ENCODE measurements around the gene PER1.

Gene PER1

GRCh38 chr17:8164815-8165131 is 12.6 kb upstream of the PER1 start:
- H3K4me3 ChIP-seq (ENCODE audit: low read depth, low read length) = no peak overlapping the region
- TF ChIP-seq CTCF (IDR thresholded peaks at IDR 0.05; ENCODE audit: insufficient read depth, low read depth, low read length, missing control alignments) = no peak
- no peak for DNase-seq (ENCODE audit: low read depth)

- peak; percentile 53 for DNase-seq (ENCODE audit: low read depth)
- TF ChIP-seq CTCF (IDR thresholded peaks at IDR 0.05; ENCODE audit: insufficient read depth, low read depth, low read length, missing control alignments) = no peak
- H3K4me3 ChIP-seq (ENCODE audit: low read depth, low read length) = no peak overlapping the region
Observed at GRCh38 chr17:8163978-8164814, 12.0 kb upstream of the PER1 start.

- no peak for DNase-seq (ENCODE audit: low read depth)
- TF ChIP-seq CTCF (IDR thresholded peaks at IDR 0.05; ENCODE audit: insufficient read depth, low read depth, low read length, missing control alignments) = no peak
- peak overlapping the region; percentile 74 for H3K4me3 ChIP-seq (ENCODE audit: low read depth, low read length)
Observed at GRCh38 chr17:8162997-8163977, 11.1 kb upstream of the PER1 start.

GRCh38 chr17:8162233-8162996 is 10.2 kb upstream of the PER1 start, which contains the start of gene VAMP2:
Gene VAMP2 (minus strand): TSS chr17:8162948. CDS start chr17:8162879, 69 bp downstream.
- H3K4me3 ChIP-seq (ENCODE audit: low read depth, low read length) = peak within 1 kb of the TSS; percentile 78
- DNase-seq (ENCODE audit: low read depth) = peak; percentile 82
- no peak for TF ChIP-seq CTCF (IDR thresholded peaks at IDR 0.05; ENCODE audit: insufficient read depth, low read depth, low read length, missing control alignments)

GRCh38 chr17:8161289-8162232 is 9.4 kb upstream of the PER1 start:
- H3K4me3 ChIP-seq (ENCODE audit: low read depth, low read length) = peak overlapping the region; percentile 78
- no peak for DNase-seq (ENCODE audit: low read depth)
- TF ChIP-seq CTCF (IDR thresholded peaks at IDR 0.05; ENCODE audit: insufficient read depth, low read depth, low read length, missing control alignments) = no peak
